Pulmonary artery endothelial cell (primary cell): ENCODE data around the gene SLC22A7. TPM values are rescaled to one million over a fixed set of nuclear protein-coding genes. Genes with fewer than 3 reads are reported as not detected.
A peak's percentile ranks its signal among the peaks of the same experiment; 100 is the strongest.
"Not testable (repeated sequence)": the region's sequence is repeated elsewhere in the genome, so short reads cannot be mapped to it uniquely, and the experiment has no call there.

Experiments
- DNase-seq: peaks from one replicate; pipeline ENCODE4 v3.0.0-alpha.2; 2011; ENCODE audit warnings: low read depth, low spot score
- total RNA-seq: library from RNA; depleted of rRNA; stranded (reverse); fragments of >200 nt; gene quantifications from 2 replicates; pipeline ENCODE4 v1.2.3, GENCODE V29; 2014

SLC22A7 gene
- total RNA-seq, 1 donor from 2014 or later: not detected

DNA sequence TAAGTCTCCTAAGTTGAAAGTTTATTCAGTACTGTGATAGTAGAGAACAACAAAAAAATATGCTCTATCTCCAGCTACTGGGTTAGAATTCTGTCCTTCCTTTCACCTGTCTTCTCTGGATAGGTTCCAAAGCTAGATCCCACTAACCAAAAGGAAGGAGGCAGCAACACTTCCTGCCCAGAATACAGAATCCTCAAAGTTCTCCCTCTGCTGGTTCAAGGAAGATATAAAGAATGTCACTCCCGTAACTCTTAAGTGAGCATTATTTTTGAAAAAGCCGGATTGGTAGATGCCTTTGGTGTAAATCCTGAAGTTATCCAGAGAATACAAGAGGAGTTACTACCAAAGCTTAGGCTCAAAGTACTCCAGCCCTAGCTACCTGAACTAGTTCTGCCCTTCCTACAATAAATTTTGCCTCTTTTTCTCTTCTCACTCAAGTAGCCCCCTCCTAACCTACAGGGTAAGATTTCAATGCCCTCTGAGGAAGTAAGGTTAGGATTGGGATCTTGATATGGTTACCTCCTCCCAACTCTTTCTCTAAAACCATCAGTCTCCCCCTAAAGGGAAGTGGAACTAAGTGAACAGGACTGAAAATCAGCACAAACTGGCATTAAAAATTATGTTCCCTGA, 36.5 kb downstream of the SLC22A7 start:
- peak; percentile 8 for DNase-seq

DNA sequence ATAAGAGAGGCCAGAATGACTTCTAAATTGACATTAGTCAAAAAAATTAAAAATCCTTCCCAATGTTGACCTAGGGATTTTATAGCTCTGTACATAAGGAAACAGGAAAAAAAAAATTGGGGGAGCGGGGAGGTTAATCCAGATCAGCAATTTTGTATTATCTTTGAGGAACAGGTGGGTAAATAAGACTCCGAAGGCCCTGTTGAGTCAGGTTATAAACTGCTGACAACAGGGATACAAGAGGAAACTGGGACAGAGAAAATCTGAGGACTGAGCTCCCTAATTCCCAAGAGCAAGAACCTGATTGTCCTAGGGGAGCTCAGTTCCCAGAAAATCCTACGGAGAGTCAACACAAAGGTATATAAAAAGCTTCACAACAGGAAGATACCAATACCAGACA, 37.4 kb downstream of the SLC22A7 start:
- DNase-seq: no peak

DNA sequence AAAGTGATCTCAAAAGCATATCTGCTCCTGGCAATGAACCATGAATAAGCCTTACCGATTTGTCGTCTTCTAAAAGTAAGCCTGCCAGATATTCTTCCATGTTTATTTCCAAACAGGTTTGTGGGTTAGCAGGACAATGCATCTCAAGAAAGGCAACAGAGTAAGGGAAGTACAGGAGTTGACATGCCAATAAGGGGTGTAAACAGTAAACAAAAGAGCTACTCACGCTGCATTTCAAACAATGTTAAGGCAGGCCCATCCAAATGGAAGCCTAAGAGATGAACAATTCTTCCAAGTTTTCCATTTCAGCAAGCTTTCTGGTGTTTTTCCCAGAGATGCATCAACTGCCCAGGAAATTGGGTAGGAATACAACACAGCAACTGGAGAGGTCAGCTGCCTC, 38.3 kb downstream of the SLC22A7 start:
- no peak for DNase-seq

DNA sequence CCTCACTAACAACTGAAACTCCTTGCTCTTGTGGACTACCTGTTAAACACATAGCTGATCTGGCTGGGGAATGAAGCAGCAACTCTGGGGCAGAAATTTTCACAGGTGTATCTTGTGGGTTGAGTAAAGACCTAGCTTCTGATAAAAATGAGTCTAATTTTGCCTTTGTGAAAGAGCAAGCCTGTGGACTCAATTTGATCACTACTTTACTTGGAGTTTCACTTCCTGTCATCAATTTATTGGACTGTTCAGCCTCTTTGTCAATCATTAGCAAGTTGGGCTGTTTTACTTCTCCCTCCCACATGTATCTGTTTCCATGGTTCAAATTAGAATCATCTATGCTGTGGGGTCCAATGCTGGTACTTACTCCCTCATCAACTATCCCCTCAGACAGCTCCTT, 40.2 kb downstream of the SLC22A7 start:
- DNase-seq: no peak

DNA sequence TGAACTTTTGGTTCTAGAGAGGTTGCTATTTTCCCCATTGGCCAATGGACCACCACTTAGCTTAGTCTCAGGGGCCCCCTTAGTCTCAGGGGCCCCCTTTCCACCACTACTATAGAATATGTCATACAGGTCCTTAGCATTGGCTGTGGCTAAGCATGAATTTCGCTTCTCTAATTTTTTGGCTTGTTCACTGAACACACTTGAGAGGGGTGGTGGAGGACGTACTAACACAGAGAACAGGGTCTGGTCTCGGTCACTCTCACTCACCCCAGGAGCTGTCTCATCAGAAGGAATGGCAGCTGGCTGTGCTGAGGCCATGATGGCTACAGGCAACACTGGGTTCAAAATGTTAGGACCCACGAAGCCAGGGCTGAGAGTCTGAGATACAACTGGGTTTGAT, 41.1 kb downstream of the SLC22A7 start:
- no peak for DNase-seq

DNA sequence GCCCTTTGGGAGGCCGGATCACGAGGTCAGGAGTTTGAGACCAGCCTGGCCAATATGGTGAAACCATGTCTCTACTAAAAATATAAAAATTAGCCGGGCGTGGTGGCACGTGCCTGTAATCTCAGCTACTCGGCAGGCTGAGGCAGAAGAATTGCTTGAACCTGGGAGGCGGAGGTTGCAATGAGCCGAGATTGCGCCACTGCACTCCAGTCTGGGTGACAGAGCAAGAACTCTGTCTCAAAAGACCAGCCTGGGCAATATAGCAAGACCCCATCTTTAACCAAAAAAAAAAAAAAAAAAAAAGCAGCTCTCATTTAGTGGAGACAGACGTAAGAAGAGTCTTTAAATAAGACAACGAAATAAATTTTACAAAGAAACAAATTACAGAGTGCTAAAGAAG, 48.2 kb downstream of the SLC22A7 start:
- not testable (repeated sequence) for DNase-seq

DNA sequence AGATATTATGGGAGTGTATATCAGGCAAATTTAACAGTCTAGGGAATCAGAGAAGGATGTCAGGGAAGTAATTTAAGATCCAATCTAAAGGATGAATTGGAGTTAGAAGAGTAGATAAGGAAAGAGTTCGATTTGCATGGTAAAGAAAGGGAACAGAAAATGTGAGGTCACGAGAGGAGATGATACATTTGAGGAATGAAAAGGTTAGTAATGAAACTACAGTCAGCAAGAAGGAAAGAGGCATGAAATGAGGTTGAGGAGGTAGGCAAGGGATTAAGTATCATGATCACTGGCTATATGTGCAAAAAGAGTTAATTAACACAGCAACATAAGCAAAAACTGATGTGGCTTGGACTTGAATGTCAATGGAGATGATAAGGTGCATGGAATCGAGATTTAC, 49.0 kb downstream of the SLC22A7 start:
- no peak for DNase-seq

DNA sequence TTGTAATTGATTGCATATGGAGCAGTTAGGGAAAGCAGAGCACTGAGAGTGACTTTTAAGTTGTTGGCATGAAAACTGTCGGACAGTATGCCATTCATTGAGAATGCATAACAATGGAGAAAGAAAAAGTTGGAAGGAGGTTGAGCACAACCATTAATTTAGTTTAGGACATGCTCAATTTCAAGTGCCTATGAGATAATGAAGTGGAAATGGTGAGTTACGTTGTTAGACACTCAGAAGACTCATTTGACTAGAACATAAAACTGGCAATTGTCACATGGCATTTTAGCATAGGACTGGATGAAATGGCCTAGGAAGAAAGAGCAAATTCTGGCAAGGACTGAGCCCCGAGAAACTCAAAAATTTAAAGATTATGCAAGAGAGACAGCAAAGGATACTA, 49.4 kb downstream of the SLC22A7 start:
- DNase-seq: no peak

DNA sequence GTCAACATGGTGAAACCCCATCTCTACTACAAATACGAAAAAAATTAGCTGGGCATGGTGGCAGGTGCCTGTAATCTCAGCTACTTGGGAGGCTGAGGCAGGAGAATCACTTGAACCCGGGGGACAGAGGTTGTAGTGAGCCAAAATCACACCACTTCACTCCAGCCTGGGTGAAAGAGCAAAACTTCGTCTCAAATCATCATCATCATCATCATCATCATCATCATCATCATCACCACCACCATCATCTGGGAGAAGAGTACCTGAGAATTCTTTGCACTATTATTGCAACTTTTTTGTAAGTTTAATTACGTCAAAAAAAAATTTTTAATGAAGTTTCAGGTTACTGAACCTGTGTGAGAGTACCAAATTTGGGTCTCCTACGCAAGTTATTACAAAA, 53.9 kb downstream of the SLC22A7 start:
- DNase-seq: not testable (repeated sequence)

Other genes starting within 250 kb of the SLC22A7 start
- 26.5 and 27.0 TPM in 2 replicates for gene CUL7, start 244.4 kb upstream of the SLC22A7 start, total RNA-seq
- gene MRPL2, start 238.8 kb upstream of the SLC22A7 start, total RNA-seq: 21.8 and 24.3 TPM in 2 replicates
- gene KLC4, start 238.6 kb upstream of the SLC22A7 start, total RNA-seq: 13.8 and 16.2 TPM in 2 replicates
- gene PTK7, start 221.9 kb upstream of the SLC22A7 start, total RNA-seq: 2.6 and 5.8 TPM in 2 replicates
- gene SRF, start 127.0 kb upstream of the SLC22A7 start, total RNA-seq: 20.4 and 24.3 TPM in 2 replicates
- 20.3 and 25.7 TPM in 2 replicates for gene CUL9, start 116.1 kb upstream of the SLC22A7 start, total RNA-seq
- gene DNPH1, start 68.8 kb upstream of the SLC22A7 start, total RNA-seq: 21.7 and 58.4 TPM in 2 replicates
- gene TTBK1, start 54.8 kb upstream of the SLC22A7 start, total RNA-seq: under 0.01 and 0.07 TPM in 2 replicates
- gene CRIP3, start 10.6 kb downstream of the SLC22A7 start, total RNA-seq: not detected in 2 replicates
- gene ZNF318, start 71.4 kb downstream of the SLC22A7 start, total RNA-seq: 5.6 and 6.7 TPM in 2 replicates
- 15.0 and 21.7 TPM in 2 replicates for gene ABCC10, start 129.3 kb downstream of the SLC22A7 start, total RNA-seq
- gene DLK2, start 157.3 kb downstream of the SLC22A7 start, total RNA-seq: 0.13 and 0.25 TPM in 2 replicates
- 8.9 and 9.2 TPM in 2 replicates for gene TJAP1, start 179.3 kb downstream of the SLC22A7 start, total RNA-seq
- 0.14 and 0.20 TPM in 2 replicates for gene LRRC73, start 212.1 kb downstream of the SLC22A7 start, total RNA-seq
- gene YIPF3, start 218.7 kb downstream of the SLC22A7 start, total RNA-seq: 86.2 and 90.1 TPM in 2 replicates
- gene POLR1C, start 218.8 kb downstream of the SLC22A7 start, total RNA-seq: 45.7 and 47.5 TPM in 2 replicates